ENCODE results near the gene CP.
"Not testable (repeated sequence)": the region's sequence is repeated elsewhere in the genome, so short reads cannot be mapped to it uniquely, and the experiment has no call there.

CP gene

DNA sequence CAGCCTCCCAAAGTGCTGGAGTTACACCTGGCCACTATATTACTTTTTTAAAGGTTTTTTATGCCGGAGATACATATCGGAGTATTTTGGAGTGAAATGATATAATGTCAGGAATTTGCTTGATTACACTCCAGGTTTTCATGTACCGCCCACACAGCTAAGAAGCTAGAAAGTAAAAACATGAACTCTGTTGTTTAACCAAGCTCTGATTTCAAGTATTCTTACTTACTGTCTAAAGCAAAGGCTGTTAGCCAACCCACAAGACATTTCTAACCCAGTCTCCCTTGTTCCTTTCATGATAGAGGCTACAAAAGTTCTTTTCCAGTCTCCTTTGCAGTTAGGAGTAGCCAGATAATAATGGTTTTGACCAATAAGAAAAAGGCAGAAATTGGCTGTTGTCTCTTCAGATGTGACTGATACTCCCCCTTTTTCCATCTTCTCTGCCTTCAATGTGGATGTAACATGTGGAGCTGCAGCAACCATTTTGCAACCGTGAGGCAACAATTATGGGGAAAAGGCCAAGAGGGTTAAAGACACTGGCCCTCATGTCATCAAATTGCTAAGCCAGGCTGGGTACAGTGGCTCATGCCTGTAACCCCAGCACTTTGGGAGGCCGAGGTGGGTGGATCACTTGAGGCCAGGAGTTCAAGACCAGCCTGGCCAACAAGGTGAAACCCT, 6.1 kb upstream of the CP start:
- no peak for DNase-seq (ENCODE audit: low spot score)

- DNase-seq (ENCODE audit: low spot score): no peak
Observed at GRCh38 chr3:149226776-149227175, 5.1 kb upstream of the CP start.

GRCh38 chr3:149224736-149225594, 3.3 kb upstream of the CP start:
- no peak for DNase-seq (ENCODE audit: low spot score)

GRCh38 chr3:149223461-149223820, 1.8 kb upstream of the CP start:
- no peak for DNase-seq (ENCODE audit: low spot score)

DNA sequence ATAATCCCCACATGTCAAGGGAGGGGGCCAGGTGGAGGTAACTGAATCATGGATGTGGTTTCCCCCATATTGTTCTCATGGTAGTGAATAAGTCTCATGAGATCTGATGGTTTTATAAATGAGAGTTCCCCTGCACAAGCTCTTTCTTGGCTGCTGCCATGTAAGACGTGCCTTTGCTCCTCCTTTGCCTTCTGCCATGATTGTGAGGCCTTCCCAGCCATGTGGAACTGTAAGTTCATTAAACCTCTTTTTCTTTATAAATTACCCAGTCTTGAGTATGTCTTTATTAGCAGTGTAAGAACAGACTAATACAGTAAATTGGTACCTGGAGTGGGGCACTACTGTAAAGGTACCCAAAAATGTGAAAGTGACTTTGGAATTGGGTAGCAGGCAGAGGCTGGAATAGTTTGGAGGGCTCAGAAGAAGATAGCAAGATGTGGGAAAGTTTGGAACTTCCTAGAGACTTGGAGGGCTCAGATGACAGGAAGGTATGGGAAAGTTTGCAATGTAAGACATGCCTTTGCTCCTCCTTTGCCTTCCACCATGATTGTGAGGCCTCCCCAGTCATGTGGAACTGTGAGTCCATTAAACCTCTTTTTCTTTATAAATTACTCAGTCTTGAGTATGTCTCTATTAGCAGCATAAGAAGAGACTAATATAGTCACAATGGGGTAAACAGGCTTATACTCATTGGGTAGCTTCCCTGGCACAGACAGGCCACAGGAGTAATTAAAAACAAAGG, 2.1 kb downstream of the CP start:
- not testable (repeated sequence) for DNase-seq (ENCODE audit: low spot score)

DNA sequence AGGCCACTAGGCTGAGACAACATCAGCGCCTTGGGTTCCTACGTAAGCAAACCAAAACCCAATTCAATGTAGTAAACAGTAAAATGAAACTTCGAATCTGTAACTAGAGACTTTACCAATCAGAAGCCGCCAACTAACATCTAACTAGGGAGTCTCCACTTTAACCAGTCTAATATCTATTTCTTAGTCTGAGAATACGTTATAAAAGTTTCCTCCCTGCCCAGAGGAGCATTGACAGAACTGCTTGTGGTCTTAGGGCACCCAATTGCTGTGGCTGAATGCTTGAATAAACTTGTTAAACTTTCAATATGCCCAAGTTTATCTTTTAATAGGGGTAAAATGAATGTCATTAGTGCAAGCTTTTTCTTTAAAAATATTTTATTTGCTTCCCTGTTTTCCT, 4.3 kb downstream of the CP start:
- no peak for DNase-seq (ENCODE audit: low spot score)

GRCh38 chr3:149216193-149216869, 5.3 kb downstream of the CP start:
- no peak for DNase-seq (ENCODE audit: low spot score)

DNA sequence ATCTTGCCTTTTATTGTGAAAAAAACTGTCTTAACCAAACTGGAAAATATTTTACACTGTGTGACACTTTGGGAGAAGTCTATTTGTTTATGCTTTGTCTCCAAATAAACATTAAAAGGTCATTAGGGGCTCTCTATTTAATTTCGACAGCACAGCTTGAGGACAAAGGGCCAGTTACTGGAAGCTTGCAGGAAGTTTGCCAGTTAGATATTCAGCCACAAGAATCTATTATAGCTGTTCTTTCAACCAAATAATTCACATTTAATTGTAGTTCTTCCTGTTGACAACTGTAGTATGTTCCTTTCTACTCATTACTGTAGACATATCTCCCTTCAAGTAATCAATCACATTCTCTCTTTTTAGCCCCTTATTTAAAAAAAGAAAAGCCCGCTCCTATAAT, 6.1 kb downstream of the CP start:
- no peak for DNase-seq (ENCODE audit: low spot score)

DNA sequence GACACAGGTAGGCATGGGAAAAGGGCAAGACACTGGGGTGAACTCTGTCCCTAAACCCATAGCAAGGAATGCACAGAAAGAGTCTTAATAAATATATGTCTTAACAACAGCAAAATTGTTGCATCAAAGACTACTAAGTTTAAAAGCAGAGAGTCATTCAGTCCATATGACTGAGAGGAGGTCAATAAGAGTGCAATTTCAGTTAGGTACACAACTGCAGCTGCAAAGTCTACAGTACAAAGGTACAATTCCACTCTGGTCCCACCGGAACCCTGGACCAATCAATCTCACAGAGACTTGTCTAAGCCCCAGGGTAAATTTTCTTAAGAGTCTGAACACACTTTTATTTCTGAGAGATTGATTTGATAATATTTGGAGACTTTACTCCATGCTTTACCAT, 6.9 kb downstream of the CP start:
- no peak for DNase-seq (ENCODE audit: low spot score)

DNA sequence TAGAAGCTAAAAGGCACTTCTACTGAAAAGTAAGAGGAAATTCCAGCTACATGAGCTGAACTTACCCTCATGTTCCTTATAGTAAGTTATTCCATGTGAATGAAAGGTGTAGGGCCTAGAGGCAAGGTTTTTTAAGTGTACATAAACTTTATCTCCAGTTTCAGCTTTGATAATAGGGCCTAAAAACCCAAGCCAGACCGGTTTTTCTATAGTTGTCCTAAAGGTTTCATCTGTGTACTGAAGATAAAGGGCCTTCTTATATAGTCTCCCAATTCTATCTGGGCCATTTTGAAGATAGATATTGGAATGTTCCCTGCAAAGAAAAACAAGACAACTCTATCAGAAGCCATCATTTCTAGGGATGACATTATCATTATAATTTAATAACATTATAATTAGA, 9.2 kb downstream of the CP start:
- DNase-seq (ENCODE audit: low spot score): no peak

- no peak for DNase-seq (ENCODE audit: low spot score)
Observed at GRCh38 chr3:149209431-149209830, 12.2 kb downstream of the CP start.

DNA sequence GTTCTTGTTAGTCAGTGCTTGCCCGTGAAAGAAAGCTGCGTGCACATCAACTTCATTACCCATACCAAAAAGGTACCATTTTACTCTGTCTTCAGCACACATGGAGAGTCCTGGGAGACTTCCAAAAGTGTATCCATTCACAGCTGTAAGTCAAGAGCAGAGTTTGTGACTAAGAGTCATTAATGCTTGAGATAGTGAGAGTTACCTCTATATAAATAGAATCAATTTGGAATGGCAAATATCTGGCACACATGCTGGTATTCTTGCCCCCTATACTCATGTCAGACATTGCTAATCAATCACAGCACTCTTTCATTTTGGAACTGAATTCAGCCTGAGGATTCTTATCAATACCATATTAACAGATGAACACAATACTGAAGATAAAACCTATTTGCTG, 14.2 kb downstream of the CP start:
- DNase-seq (ENCODE audit: low spot score): no peak

- DNase-seq (ENCODE audit: low spot score): no peak
Observed at GRCh38 chr3:149204390-149204991, 17.1 kb downstream of the CP start.

GRCh38 chr3:149203758-149204157, 17.9 kb downstream of the CP start:
- DNase-seq (ENCODE audit: low spot score): no peak

GRCh38 chr3:149199474-149199873, 22.2 kb downstream of the CP start:
- no peak for DNase-seq (ENCODE audit: low spot score)

DNA sequence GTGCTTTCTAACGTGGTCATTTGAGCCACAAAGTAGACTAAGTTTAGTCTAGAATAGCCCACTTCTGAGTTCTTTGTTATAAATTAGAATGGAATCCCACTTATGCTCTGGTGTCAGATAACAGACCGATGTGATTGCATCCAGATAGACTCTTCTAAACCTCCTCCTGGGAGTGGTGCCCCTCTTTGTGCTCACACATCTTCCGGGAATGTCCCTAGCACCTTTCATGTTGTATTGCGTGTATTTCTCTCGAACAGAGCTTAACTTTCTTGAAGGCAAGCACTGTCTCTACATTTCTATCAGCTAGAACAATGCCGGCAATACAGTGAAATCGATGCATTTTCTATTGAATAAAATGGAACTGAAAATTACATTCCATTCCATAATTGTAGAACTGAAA, 23.0 kb downstream of the CP start:
- DNase-seq (ENCODE audit: low spot score): no peak

GRCh38 chr3:149197669-149198068, 24.0 kb downstream of the CP start:
- peak; percentile 56 for DNase-seq (ENCODE audit: low spot score)

DNA sequence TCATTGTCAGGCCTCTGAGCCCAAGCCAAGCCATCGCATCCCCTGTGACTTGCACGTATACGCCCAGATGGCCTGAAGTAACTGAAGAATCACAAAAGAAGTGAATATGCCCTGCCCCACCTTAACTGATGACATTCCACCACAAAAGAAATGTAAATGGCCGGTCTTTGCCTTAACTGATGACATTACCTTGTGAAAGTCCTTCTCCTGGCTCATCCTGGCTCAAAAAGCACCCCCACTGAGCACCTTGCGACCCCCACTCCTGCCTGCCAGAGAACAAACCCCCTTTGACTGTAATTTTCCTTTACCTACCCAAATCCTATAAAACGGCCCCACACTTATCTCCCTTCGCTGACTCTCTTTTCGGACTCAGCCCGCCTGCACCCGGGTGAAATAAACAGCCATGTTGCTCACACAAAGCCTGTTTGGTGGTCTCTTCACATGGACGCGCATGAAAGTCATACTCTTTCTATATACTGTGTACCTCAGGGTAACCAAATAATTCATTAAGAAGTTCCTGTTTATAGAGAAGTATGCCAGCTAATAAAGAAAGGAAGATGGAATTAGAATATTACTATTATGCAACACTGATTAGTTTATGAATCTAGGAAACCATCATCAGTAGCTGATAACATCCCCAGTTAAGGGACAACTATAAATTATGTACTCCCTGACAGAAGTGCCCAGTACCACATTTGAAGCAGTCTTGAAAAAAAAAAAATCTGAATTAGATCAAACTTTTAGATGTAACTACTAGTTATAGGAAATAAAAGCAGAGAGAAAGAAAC, 24.6 kb downstream of the CP start:
- DNase-seq (ENCODE audit: low spot score): not testable (repeated sequence)

DNA sequence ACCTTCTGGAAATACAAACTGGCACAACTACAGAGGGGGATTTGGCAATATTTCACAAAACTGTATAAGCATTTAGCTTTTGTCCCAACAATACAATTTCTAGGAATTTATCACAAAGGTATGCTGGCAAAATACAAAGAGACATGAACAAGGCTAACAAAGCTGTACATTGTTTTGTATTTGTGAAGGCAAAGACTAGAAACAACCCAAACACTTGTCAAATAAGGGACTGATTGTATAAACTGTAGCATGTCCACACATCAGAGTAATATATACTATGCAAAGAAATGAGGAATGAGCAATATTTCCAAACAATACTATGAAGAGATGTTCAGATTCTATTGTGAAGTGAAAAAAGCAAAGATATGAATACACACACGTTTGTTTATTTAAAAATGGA, 26.4 kb downstream of the CP start:
- DNase-seq (ENCODE audit: low spot score): no peak

- DNase-seq (ENCODE audit: low spot score): no peak
Observed at GRCh38 chr3:149188494-149188893, 33.1 kb downstream of the CP start.

DNA sequence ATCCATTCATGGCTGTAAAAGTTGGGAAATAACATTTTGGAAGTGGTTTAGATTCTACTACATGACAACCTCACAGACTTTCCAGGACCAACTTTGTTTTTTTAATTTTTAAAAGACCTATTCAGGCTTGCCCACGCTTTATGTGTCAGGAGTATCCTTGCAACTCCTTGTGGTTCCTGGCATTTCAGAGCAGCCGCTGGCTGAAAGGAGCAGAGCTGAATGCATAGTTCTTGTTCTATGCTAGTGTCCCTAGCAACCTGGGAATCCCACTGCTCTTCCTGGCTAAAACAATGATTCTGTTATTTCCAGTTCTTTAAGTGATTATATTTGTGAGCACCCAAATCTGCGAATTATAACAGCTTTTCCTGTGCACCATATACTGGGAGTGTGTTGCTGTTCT, 34.9 kb downstream of the CP start:
- DNase-seq (ENCODE audit: low spot score): no peak

Measured in ecto neural progenitor cell (in vitro differentiated cells).